SJSA1 (cell line): Measurements from ENCODE around the gene ERICH2. TPM values are rescaled to one million over a fixed set of nuclear protein-coding genes. Genes with fewer than 3 reads are reported as not detected.
A peak's percentile ranks its signal among the peaks of the same experiment; 100 is the strongest.
"Not testable (repeated sequence)": the region's sequence is repeated elsewhere in the genome, so short reads cannot be mapped to it uniquely, and the experiment has no call there.

Source experiments
- DNase-seq, 2 experiments: peaks; one replicate each; pipeline ENCODE4 v3.0.0-alpha.2; 2015 to 2020; ENCODE audit warnings: low spot score in 2 of 2, low read depth in 1 of 2
- H3K27ac ChIP-seq: fragments of 250-450 bp; sonication (Bioruptor Pico); 2 replicates; pipeline ENCODE4 v1.5.1; 2020; ENCODE audit warnings: mild to moderate bottlenecking, moderate library complexity
- H3K27me3 ChIP-seq: fragments of 250-450 bp; sonication (Bioruptor Pico); replicated peaks from 2 replicates; pipeline ENCODE4 v1.5.1; 2020; ENCODE audit warnings: mild to moderate bottlenecking, moderate library complexity
- H3K36me3 ChIP-seq: fragments of 250-450 bp; sonication (Bioruptor Pico); 2 replicates; pipeline ENCODE4 v1.5.1; 2020; ENCODE audit warnings: mild to moderate bottlenecking
- H3K4me1 ChIP-seq: fragments of 250-450 bp; sonication (Bioruptor Pico); replicated peaks from 2 replicates; pipeline ENCODE4 v1.6.1; 2021; ENCODE audit warnings: mild to moderate bottlenecking
- H3K4me3 ChIP-seq: fragments of 250-450 bp; sonication (Bioruptor Pico); 2 replicates; pipeline ENCODE4 v1.5.1; 2020; ENCODE audit warnings: mild to moderate bottlenecking
- H3K9me3 ChIP-seq: fragments of 250-450 bp; sonication (Bioruptor Pico); replicated peaks from 2 replicates; pipeline ENCODE4 v1.5.1; 2020; ENCODE audit warnings: mild to moderate bottlenecking
- total RNA-seq: library from RNA; depleted of rRNA; stranded (reverse); fragments of >200 nt; shearing (Covaris generic); gene quantifications from 2 replicates; pipeline ENCODE4 v1.2.3, GENCODE V29; 2014

The ERICH2 gene
- total RNA-seq, 1 experiment from 2014 or later, result not detected

DNA sequence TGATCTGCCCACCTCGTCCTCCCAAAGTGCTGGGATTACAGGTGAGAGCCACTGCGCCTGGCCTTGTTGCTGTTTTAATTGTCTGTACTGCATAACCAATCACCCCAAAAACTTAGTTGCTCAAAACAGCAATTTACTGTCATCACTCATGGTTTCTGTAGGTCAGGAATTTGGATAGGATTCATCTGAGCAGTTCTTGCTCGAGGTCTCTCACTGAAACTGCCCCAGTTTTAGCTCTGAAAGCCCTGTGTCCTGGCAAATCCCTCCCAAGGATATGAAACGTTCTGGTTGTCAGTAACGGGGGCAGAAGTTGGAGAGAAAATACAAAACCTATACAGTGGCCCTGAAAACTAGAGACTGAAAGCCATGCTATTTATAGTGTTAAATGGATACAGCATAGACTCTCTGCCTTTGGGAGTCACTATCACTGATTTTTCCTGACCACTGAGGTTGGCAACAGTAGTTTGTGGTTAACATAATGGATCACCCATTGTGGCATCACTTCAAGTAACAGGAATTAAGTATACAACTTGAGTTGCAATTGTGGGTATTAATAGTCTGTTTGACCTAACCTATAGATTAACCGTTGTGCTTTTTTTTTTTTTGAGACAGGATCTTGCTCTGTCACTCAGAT lies 27.2 kb upstream of the ERICH2 start:
- Histone ChIP-seq H3K4me3 (no peak overlapping the region), H3K36me3 (no peaks in the 10 kb centered on the region), H3K4me1 (peaks cover 18% of the 10 kb centered on the region), H3K9me3 (no peaks in the 10 kb centered on the region), H3K27ac (no peak overlapping the region), H3K27me3 (no peaks in the 10 kb centered on the region)
- DNase-seq, result no peak

GRCh38 chr2:170743530-170744239 lies 26.5 kb upstream of the ERICH2 start:
- H3K4me1 ChIP-seq, result peaks cover 15% of the 10 kb centered on the region
- no peaks in the 10 kb centered on the region for H3K27me3 ChIP-seq

DNA sequence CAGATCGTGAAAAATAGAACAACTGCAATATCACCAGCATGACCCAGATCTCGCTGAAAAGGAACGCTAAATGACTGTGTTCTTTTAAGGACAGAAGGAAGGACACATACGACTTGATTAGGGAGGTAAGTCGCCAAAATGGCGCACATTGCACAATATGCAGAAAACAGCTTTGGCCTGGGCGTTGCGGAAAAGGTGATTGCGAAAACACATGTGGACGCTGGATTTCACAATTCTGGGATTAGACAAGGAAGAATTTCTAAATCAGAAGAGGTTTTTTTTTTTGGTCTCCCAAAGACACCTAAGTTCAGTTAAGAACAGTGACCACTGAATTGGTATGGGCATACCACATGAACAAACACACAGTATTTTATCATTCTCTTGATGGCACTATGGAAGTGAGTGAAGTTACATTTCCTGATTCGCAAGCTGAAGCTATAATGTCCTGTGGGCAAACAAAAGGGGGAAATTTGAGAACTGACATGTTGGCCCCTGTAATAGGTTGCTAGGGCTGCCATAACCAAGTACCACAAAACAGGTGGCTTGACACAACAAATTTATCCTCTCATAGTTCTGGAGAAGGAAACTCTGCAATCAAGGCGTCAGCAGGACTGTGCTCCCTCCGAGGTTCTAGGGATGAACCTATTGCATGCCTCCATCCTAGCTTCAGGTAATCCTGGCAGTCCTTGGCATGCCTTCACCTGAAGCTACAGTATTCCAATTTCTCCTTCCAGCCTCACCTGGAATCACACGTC lies 25.8 kb upstream of the ERICH2 start:
- no peak for DNase-seq
- H3K9me3 ChIP-seq, result no peaks in the 10 kb centered on the region

More at GRCh38 chr2:170743530-170744239, 26.5 kb upstream of the ERICH2 start:
- no peak overlapping the region for H3K27ac ChIP-seq
- no peaks in the 10 kb centered on the region for H3K36me3 ChIP-seq
- no peaks in the 10 kb centered on the region for H3K9me3 ChIP-seq
- DNase-seq, result no peak
- H3K4me3 ChIP-seq, result no peak overlapping the region

GRCh38 chr2:170745305-170745704 lies 24.9 kb upstream of the ERICH2 start:
- no peaks in the 10 kb centered on the region for H3K9me3 ChIP-seq
- no peak for DNase-seq
- H3K27ac ChIP-seq, result no peak overlapping the region
- no peak overlapping the region for H3K4me3 ChIP-seq
- H3K36me3 ChIP-seq, result no peaks in the 10 kb centered on the region
- H3K27me3 ChIP-seq, result no peaks in the 10 kb centered on the region
- H3K4me1 ChIP-seq, result peaks cover 5% of the 10 kb centered on the region

More for the DNA sequence above, 25.8 kb upstream of the ERICH2 start:
- Histone ChIP-seq H3K27me3 (no peaks in the 10 kb centered on the region), H3K27ac (no peak overlapping the region), H3K4me3 (no peak overlapping the region), H3K4me1 (peaks cover 8% of the 10 kb centered on the region), H3K36me3 (no peaks in the 10 kb centered on the region)

DNA sequence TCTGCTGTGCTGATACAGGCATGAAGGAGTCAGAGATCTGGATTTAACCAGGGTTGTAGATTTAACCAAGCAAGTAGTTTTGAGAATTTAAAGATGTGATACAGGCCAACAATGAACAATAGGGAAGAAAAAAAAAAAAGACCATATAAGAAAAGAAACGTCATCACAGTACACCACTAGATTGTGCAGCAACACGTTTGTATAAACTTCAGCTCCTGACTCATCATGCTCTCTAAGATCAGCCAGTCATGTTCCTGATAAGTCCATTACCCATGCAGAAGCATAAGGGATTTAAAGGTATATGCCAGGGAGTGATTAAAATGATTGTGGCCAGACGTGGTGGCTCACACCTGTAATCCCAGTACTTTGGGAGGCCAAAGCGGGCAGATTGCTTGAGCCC lies 22.3 kb upstream of the ERICH2 start:
- peak overlapping the region; percentile 36; the same call in 1 of the 2 replicates for H3K27ac ChIP-seq
- H3K9me3 ChIP-seq, result no peaks in the 10 kb centered on the region
- H3K4me1 ChIP-seq, result peaks cover 5% of the 10 kb centered on the region
- H3K36me3 ChIP-seq, result no peaks in the 10 kb centered on the region
- H3K4me3 ChIP-seq, result no peak overlapping the region
- no peaks in the 10 kb centered on the region for H3K27me3 ChIP-seq
- peak; percentile 54 to 64 for DNase-seq

DNA sequence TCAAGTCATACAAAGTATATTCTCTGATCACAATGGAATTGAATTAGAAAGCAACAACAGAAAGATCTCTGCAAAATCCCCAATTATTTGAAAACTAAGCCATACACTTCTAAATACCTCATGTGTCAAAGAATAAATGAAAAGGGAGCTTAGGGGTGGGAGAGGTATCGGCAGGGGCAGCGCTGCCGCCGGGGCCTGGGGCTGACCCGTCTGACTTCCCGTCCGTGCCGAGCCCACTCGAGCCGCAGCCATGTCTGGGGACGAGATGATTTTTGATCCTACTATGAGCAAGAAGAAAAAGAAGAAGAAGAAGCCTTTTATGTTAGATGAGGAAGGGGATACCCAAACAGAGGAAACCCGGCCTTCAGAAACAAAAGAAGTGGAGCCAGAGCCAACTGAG lies 18.6 kb upstream of the ERICH2 start:
- not testable (repeated sequence) for H3K36me3 ChIP-seq, H3K4me3 ChIP-seq, H3K9me3 ChIP-seq, H3K4me1 ChIP-seq, H3K27ac ChIP-seq, H3K27me3 ChIP-seq, DNase-seq

DNA sequence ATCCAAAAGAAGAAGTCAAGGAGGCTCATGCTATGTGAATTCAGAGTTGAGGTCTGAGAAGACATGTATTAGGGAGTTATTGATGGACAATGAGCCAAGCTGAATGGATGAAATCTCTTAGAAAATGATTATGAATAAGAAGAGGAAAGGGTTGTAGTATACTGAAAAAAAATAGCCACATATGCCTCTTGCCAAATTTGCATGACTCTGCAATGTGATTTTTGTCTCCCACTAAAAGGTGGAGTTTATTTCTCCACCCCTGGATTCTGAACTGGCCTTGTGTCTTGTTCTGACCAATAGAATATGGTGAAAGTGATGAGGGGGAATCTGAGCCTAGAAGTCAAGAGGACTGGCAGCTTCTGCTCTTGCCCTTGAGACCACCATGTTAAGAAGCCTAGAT lies 8.6 kb upstream of the ERICH2 start:
- Histone ChIP-seq H3K36me3 (no peaks in the 10 kb centered on the region), H3K4me1 (peaks cover 13% of the 10 kb centered on the region), H3K9me3 (no peaks in the 10 kb centered on the region), H3K27me3 (no peaks in the 10 kb centered on the region), H3K27ac (no peak overlapping the region), H3K4me3 (no peak overlapping the region)
- DNase-seq, result no peak

DNA sequence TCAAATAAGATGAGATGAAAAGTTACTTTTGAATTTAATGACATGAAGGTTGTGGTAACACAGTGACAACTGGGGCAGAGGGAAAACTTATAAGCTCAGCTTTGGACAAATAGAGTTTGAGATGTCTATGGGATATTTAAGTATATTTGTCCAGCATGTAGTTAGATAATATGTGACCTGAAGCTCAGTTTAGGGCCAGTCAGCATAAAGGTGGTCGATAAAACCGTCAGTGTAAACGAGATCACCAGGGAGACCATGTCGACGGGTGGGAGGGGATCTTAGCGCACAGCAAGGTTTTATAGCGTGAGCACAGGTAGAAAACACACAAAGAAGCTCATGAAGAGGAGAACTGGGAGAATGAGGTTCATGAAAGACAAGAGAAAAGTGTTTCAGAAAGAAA lies 7.4 kb upstream of the ERICH2 start:
- H3K4me1 ChIP-seq, result peaks cover 16% of the 10 kb centered on the region

GRCh38 chr2:170763232-170763631 lies 6.9 kb upstream of the ERICH2 start:
- Histone ChIP-seq H3K4me3 (no peak overlapping the region), H3K4me1 (peaks cover 16% of the 10 kb centered on the region), H3K27ac (no peak overlapping the region), H3K27me3 (no peaks in the 10 kb centered on the region), H3K9me3 (no peaks in the 10 kb centered on the region), H3K36me3 (no peaks in the 10 kb centered on the region)
- no peak for DNase-seq

More for the DNA sequence above, 7.4 kb upstream of the ERICH2 start:
- Histone ChIP-seq H3K27me3 (no peaks in the 10 kb centered on the region), H3K4me3 (no peak overlapping the region), H3K36me3 (no peaks in the 10 kb centered on the region), H3K9me3 (no peaks in the 10 kb centered on the region), H3K27ac (no peak overlapping the region)
- no peak for DNase-seq

DNA sequence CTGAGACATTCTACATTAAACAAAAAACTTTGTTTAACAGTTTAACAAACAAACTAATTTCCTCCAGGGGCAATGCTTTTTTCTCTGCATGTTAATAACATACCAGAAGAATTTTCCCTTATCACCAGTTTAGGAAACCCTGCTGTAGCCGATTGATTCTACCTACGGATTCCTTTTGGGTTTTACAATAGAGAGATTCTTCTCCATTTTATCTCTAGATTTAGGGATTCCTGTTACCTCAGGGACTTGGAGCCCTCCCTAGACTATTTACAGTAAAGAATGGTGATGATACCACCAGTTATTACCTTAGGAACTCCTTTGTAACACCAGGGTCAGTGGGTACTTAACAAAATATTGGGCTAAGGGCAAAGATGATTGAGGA lies 5.3 kb upstream of the ERICH2 start:
- H3K27me3 ChIP-seq, result no peaks in the 10 kb centered on the region

GRCh38 chr2:170766693-170767092 lies 3.5 kb upstream of the ERICH2 start:
- DNase-seq, result no peak
- no peak overlapping the region for H3K27ac ChIP-seq
- H3K27me3 ChIP-seq, result peaks cover 8% of the 10 kb centered on the region; the same call in 1 of the 2 replicates
- no peaks in the 10 kb centered on the region for H3K36me3 ChIP-seq
- H3K9me3 ChIP-seq, result no peaks in the 10 kb centered on the region
- H3K4me3 ChIP-seq, result no peak overlapping the region
- peaks cover 23% of the 10 kb centered on the region for H3K4me1 ChIP-seq

More for the DNA sequence above, 5.3 kb upstream of the ERICH2 start:
- Histone ChIP-seq H3K27ac (no peak overlapping the region), H3K36me3 (no peaks in the 10 kb centered on the region), H3K4me3 (no peak overlapping the region), H3K9me3 (no peaks in the 10 kb centered on the region), H3K4me1 (peaks cover 16% of the 10 kb centered on the region)
- no peak for DNase-seq

GRCh38 chr2:170770606-170771420 lies 635 bp downstream of the ERICH2 start:
- Histone ChIP-seq H3K27ac (0 out of 2 replicates have a peak overlapping the region, but pooled peaks have one; percentile 2), H3K36me3 (no peaks in the 10 kb centered on the region), H3K4me1 (peaks cover 11% of the 10 kb centered on the region; the same call in 1 of the 2 replicates), H3K9me3 (no peaks in the 10 kb centered on the region), H3K4me3 (peak overlapping the region; percentile 52), H3K27me3 (peaks cover 16% of the 10 kb centered on the region)
- peak; percentile 54 to 77 for DNase-seq

- Histone ChIP-seq H3K4me1 (peaks cover 10% of the 10 kb centered on the region; the same call in 1 of the 2 replicates), H3K36me3 (no peaks in the 10 kb centered on the region), H3K27ac (no peak overlapping the region), H3K27me3 (peaks cover 16% of the 10 kb centered on the region), H3K9me3 (no peaks in the 10 kb centered on the region), H3K4me3 (peak overlapping the region; percentile 52)
- DNase-seq, result no peak
Observed at GRCh38 chr2:170771421-170771937, 1.3 kb downstream of the ERICH2 start.
